ENCODE results near the gene SMARCD3.

Gene SMARCD3

GRCh38 chr7:151237244-151238189, 11.0 kb downstream of the SMARCD3 start:
- no peak for DNase-seq (ENCODE audit: low read depth in 3 of 3)

- no peak for DNase-seq (ENCODE audit: low read depth in 3 of 3)
Observed at GRCh38 chr7:151236406-151236805, 12.1 kb downstream of the SMARCD3 start.

- no peak for DNase-seq (ENCODE audit: low read depth in 3 of 3)
Observed at GRCh38 chr7:151235091-151235787, 13.3 kb downstream of the SMARCD3 start.

- no peak for DNase-seq (ENCODE audit: low read depth in 3 of 3)
Observed at GRCh38 chr7:151233804-151234203, 14.7 kb downstream of the SMARCD3 start.

- DNase-seq (ENCODE audit: low read depth in 3 of 3): peak; percentile 62 to 77 (median 74)
Observed at GRCh38 chr7:151232917-151233701, 15.4 kb downstream of the SMARCD3 start.

- peak; percentile 78 to 89 (median 81) for DNase-seq (ENCODE audit: low read depth in 3 of 3)
Observed at GRCh38 chr7:151232091-151232916, 16.2 kb downstream of the SMARCD3 start, which contains the start of gene CHPF2. CHPF2 (plus strand) TSS chr7:151232483; CDS start chr7:151234012, 1,529 bp downstream.

- no peak for DNase-seq (ENCODE audit: low read depth in 3 of 3)
Observed at GRCh38 chr7:151231080-151231479, 17.4 kb downstream of the SMARCD3 start.

GRCh38 chr7:151229249-151229648, 19.2 kb downstream of the SMARCD3 start:
- DNase-seq (ENCODE audit: low read depth in 3 of 3): no peak

GRCh38 chr7:151228024-151228866, 20.2 kb downstream of the SMARCD3 start:
- no peak for DNase-seq (ENCODE audit: low read depth in 3 of 3)

- DNase-seq (ENCODE audit: low read depth in 3 of 3): peak; percentile 98 to 99 (median 98)
Observed at GRCh38 chr7:151226875-151227782, 21.4 kb downstream of the SMARCD3 start, which contains the start of gene ABCF2. ABCF2 (minus strand) TSS chr7:151227205; CDS start chr7:151226458, 747 bp downstream.

GRCh38 chr7:151226560-151226874, 22.0 kb downstream of the SMARCD3 start:
- no peak for DNase-seq (ENCODE audit: low read depth in 3 of 3)

- no peak for DNase-seq (ENCODE audit: low read depth in 3 of 3)
Observed at GRCh38 chr7:151225948-151226510, 22.5 kb downstream of the SMARCD3 start.

- DNase-seq (ENCODE audit: low read depth in 3 of 3): no peak
Observed at GRCh38 chr7:151223728-151224127, 24.8 kb downstream of the SMARCD3 start.

GRCh38 chr7:151218170-151218569, 30.3 kb downstream of the SMARCD3 start:
- DNase-seq (ENCODE audit: low read depth in 3 of 3): no peak

- no peak for DNase-seq (ENCODE audit: low read depth in 3 of 3)
Observed at GRCh38 chr7:151215396-151215795, 33.1 kb downstream of the SMARCD3 start.

GRCh38 chr7:151213826-151214225, 34.7 kb downstream of the SMARCD3 start:
- DNase-seq (ENCODE audit: low read depth in 3 of 3): no peak

- DNase-seq (ENCODE audit: low read depth in 3 of 3): no peak
Observed at GRCh38 chr7:151212626-151213025, 35.9 kb downstream of the SMARCD3 start.

GRCh38 chr7:151211155-151211772, 37.2 kb downstream of the SMARCD3 start:
- DNase-seq (ENCODE audit: low read depth in 3 of 3): no peak
